OCI-LY7 (cell line): ENCODE measurements around the gene C7orf57. TPM values are rescaled to one million over a fixed set of nuclear protein-coding genes. Genes with fewer than 3 reads are reported as not detected.
A peak's percentile ranks its signal among the peaks of the same experiment; 100 is the strongest.

Source experiments
- BruUV-seq: library from RNA; stranded (reverse); fragments of 400-500 nt; replicated peaks from 2 replicates; lab custom pipeline; 2021; lab: Mats Ljungman, UMichigan
- CTCF ChIA-PET: fragments of 300-600 bp; sonication (Branson Sonifier 250); formaldehyde crosslinking; loops from one replicate; lab custom pipeline; 2022; ENCODE audit warnings: antibody characterized with exemption; ENCODE audit not compliant: unreplicated experiment; lab: Charles Lee
- POLR2A ChIA-PET: fragments of 300-600 bp; sonication (Branson Sonifier 250); formaldehyde crosslinking; loops from one replicate; lab custom pipeline; 2022; ENCODE audit warnings: antibody characterized with exemption; lab: Charles Lee
- DNase-seq: peaks from one replicate; pipeline ENCODE4 v3.0.0-alpha.2; 2015; ENCODE audit warnings: low spot score
- H2AFZ ChIP-seq: fragments of 200-600 bp; sonication (generic), shearing (Covaris generic); 2 replicates; pipeline ENCODE4 v1.6.1; 2014; ENCODE audit warnings: mild to moderate bottlenecking, antibody characterized with exemption, low read length, moderate library complexity
- H3K27ac ChIP-seq: fragments of 200-600 bp; sonication (generic); 2 replicates; pipeline ENCODE4 v1.5.1; 2014; ENCODE audit warnings: mixed run types, low read depth, mild to moderate bottlenecking, moderate library complexity, low read length, inconsistent platforms; ENCODE audit not compliant: poor library complexity, severe bottlenecking
- H3K36me3 ChIP-seq: fragments of 200-600 bp; sonication (generic); 2 replicates; pipeline ENCODE4 v1.6.1; 2014; ENCODE audit warnings: mild to moderate bottlenecking, antibody characterized with exemption, low read length, moderate library complexity, mixed read lengths; ENCODE audit not compliant: insufficient read depth
- H3K4me1 ChIP-seq: fragments of 200-600 bp; sonication (generic); 2 replicates; pipeline ENCODE4 v1.5.1; 2014; ENCODE audit warnings: mild to moderate bottlenecking, low read length; ENCODE audit not compliant: insufficient read depth, poor library complexity, severe bottlenecking
- H3K4me2 ChIP-seq: fragments of 200-600 bp; sonication (generic); 2 replicates; pipeline ENCODE4 v1.6.1; 2014; ENCODE audit warnings: mild to moderate bottlenecking, low read length
- H3K4me3 ChIP-seq: fragments of 200-600 bp; sonication (generic); 2 replicates; pipeline ENCODE4 v1.5.1; 2014; ENCODE audit warnings: mild to moderate bottlenecking, low read depth, low read length; ENCODE audit not compliant: poor library complexity, severe bottlenecking
- H3K79me2 ChIP-seq: fragments of 200-600 bp; sonication (generic); 2 replicates; pipeline ENCODE4 v1.6.1; 2016; ENCODE audit warnings: low read depth, mild to moderate bottlenecking, low read length, moderate library complexity, mixed read lengths; ENCODE audit not compliant: insufficient read depth
- H3K9me2 ChIP-seq: fragments of 200-600 bp; sonication (generic); 2 replicates; pipeline ENCODE4 v1.6.1; 2016; ENCODE audit warnings: mild to moderate bottlenecking, low read length, mixed read lengths; ENCODE audit not compliant: insufficient read depth
- H3K9me3 ChIP-seq: fragments of 200-600 bp; sonication (generic); 2 replicates; pipeline ENCODE4 v1.6.1; 2014; ENCODE audit warnings: mild to moderate bottlenecking, mixed run types, low read length, mixed read lengths
- H4K20me1 ChIP-seq: fragments of 200-600 bp; sonication (generic); 2 replicates; pipeline ENCODE4 v1.6.1; 2014; ENCODE audit warnings: mild to moderate bottlenecking, antibody characterized with exemption, low read length, moderate library complexity, mixed read lengths; ENCODE audit not compliant: insufficient read depth
- EZH2phosphoT487 ChIP-seq: fragments of 200-600 bp; sonication (generic); IDR thresholded peaks from 2 replicates; pipeline ENCODE4 v1.6.1; 2018; ENCODE audit warnings: low read depth, borderline replicate concordance, mild to moderate bottlenecking, mixed run types, antibody characterized with exemption, low read length, moderate library complexity, mixed read lengths
- intact Hi-C: fragments of 100-400 bp; cut with micrococcal nuclease; formaldehyde crosslinking; loops from one replicate; pipeline ENCODE4 v1.10.0; 2022; ENCODE audit not compliant: unreplicated experiment
- total RNA-seq, 2 experiments: library from RNA; depleted of rRNA in 1 of 2; stranded (reverse); fragments of >200 nt in 1 of 2; shearing (Covaris generic) in 1 of 2; gene quantifications; 2 replicates each; pipeline ENCODE4 v1.2.3, GENCODE V29; 2014 to 2022
- TF ChIP-seq, protein P1 (sequence below): fragments of 200-600 bp; sonication (generic); conservative IDR thresholded peaks from 2 replicates; pipeline ENCODE4 v1.5.1; 2014; ENCODE audit warnings: mild to moderate bottlenecking, antibody characterized with exemption, low read length, moderate library complexity, mixed read lengths

C7orf57 gene
- total RNA-seq, 2 experiments from 2014 or later = 0.25 to 0.29 TPM

DNA sequence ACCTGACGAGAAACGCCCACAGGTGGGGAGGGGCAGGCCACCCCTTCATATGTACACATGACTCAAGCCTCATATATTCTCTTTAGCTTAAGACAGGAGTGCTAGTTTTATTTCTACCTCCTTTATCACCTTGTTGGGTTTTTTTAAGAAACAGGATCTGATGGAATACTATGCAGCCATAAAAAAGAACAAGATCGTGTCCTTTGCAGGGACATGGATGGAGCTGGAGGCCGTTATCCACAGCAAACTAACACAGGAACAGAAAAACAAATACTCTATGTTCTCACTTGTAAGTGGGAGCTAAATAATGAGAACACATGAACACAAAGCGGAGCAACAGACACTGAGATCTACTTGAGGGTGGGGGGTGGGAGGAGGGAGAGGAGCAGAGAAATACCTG, 44.8 kb upstream of the C7orf57 start:
- ChIA-PET POLR2A (interaction anchor here (1.7 kb wide), 1 partner anchor 13 kb away, joined by 8 read pairs; no protein-coding TSS in a partner anchor), CTCF (interaction anchor here (1.0 to 1.6 kb wide), 2 partner anchors 8 to 120 kb away, joined by 4 read pairs; no protein-coding TSS in a partner anchor)
- no peak for TF ChIP-seq EZH2phosphoT487
- TF ChIP-seq, protein P1, sequence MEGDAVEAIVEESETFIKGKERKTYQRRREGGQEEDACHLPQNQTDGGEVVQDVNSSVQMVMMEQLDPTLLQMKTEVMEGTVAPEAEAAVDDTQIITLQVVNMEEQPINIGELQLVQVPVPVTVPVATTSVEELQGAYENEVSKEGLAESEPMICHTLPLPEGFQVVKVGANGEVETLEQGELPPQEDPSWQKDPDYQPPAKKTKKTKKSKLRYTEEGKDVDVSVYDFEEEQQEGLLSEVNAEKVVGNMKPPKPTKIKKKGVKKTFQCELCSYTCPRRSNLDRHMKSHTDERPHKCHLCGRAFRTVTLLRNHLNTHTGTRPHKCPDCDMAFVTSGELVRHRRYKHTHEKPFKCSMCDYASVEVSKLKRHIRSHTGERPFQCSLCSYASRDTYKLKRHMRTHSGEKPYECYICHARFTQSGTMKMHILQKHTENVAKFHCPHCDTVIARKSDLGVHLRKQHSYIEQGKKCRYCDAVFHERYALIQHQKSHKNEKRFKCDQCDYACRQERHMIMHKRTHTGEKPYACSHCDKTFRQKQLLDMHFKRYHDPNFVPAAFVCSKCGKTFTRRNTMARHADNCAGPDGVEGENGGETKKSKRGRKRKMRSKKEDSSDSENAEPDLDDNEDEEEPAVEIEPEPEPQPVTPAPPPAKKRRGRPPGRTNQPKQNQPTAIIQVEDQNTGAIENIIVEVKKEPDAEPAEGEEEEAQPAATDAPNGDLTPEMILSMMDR = no peak
- no peaks in the 10 kb centered on the region for H3K9me2 ChIP-seq
- no peak overlapping the region; the same call in 1 of the 2 replicates for H2AFZ ChIP-seq
- no peaks in the 10 kb centered on the region for H3K9me3 ChIP-seq
- no peaks in the 10 kb centered on the region for H3K79me2 ChIP-seq
- no peak overlapping the region for H3K4me2 ChIP-seq
- H3K36me3 ChIP-seq = no peaks in the 10 kb centered on the region
- no peak overlapping the region for H3K4me3 ChIP-seq
- no peak for DNase-seq
- no peaks in the 10 kb centered on the region for H4K20me1 ChIP-seq
- H3K4me1 ChIP-seq = peaks cover 19% of the 10 kb centered on the region
- no peak overlapping the region for H3K27ac ChIP-seq
- BruUV-seq = no TSS peak
- intact Hi-C loops = loop anchor here (2.0 kb wide), 1 partner anchor 44 kb away; the partner anchor contains the start of gene C7orf57

DNA sequence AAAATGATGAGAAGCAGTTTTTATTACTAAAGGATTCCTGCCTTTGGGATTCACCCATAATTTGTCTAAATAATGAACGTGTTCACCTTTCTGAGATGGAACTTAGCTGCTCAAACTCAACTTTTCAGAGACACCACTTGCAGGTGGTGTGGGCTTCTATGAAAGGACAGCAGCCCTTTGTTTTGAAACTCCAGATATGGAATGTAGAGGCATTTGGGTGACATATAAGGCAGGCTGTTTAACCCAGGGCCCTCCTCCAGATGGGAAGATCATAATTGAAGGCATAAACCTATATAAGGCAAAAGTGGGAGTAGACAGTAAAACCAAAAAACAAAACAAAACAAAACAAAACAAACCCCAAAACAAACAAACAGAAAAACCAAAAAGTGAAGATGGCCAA, 44.1 kb upstream of the C7orf57 start:
- no peak for TF ChIP-seq EZH2phosphoT487
- TF ChIP-seq, protein P1 = no peak
- peaks cover 19% of the 10 kb centered on the region for H3K4me1 ChIP-seq
- H2AFZ ChIP-seq = peak overlapping the region; percentile 79
- H3K4me2 ChIP-seq = peak overlapping the region; percentile 82
- intact Hi-C loops = loop anchor here (1.0 to 2.0 kb wide), 3 partner anchors 44 to 119 kb away; partner anchors contain the start of gene C7orf57
- H3K9me3 ChIP-seq = no peaks in the 10 kb centered on the region
- peak; percentile 35 for DNase-seq
- H3K79me2 ChIP-seq = no peaks in the 10 kb centered on the region
- H3K36me3 ChIP-seq = no peaks in the 10 kb centered on the region
- no peaks in the 10 kb centered on the region for H3K9me2 ChIP-seq
- TSS peak; percentile 91 for BruUV-seq
- H3K27ac ChIP-seq = peak overlapping the region; percentile 79
- peak overlapping the region; percentile 68 for H3K4me3 ChIP-seq
- ChIA-PET CTCF (interaction anchor here (0.9 to 1.6 kb wide), 6 partner anchors 9 to 119 kb away, joined by 3 to 4 read pairs (median 3); no protein-coding TSS in a partner anchor), POLR2A (interaction anchor here (1.0 to 2.5 kb wide), 8 partner anchors 9 to 119 kb away, joined by 3 to 8 read pairs (median 5); partner anchors contain the start of gene HUS1)
- no peaks in the 10 kb centered on the region for H4K20me1 ChIP-seq
